Measurements from ENCODE around the gene LYPD5. TPM values are rescaled to one million over a fixed set of nuclear protein-coding genes. Genes with fewer than 3 reads are reported as not detected.

The LYPD5 gene
- total and polyA plus RNA-seq, 2 of the 13 experiments (the other 11 are each of a cell fraction or from before 2014, with no cell fraction given), result not detected

DNA sequence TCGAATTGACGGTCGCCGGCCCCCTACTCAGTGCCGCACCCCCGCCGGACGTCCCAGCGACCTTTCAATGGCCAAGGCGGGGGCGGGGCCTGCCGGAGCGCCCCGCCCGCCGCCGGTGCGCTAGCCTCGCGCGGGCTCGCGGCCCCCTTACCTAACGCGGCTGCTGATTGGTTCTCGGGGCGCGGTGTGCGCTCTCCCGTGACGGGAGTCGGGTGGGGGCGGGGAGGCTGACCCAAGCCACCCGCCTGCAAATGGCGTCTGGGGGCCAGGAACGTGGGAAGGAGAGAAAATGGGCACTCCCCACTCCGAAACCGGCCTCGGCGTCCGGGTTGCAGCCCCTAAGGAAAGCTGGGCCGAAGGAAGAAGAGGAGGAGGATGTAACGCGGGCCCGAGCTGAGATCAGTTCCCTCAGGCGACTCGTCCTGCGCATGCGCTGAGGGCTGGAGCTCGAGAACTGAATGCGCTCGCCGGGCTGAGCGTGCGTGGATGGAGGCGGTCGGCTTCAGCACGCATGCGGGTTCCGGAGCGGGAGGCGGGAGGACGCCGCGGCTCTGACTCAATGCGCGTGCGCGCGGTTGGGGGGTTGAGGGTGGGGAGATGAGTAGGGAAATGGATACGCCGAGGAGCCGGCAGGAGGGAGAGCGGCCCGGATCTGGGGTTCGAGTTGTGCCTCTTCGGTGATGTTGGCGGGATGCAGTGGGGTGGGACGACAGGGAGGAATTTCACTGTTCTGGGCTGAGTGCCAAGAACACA, 47.6 kb downstream of the LYPD5 start, which contains the start of gene SMG9 (continued):
- TF ChIP-seq ZNF510 (CRISPR knock-in tag; IDR thresholded peaks at IDR 0.05; ENCODE audit: low read depth) (peak; percentile 26; the same call in 1 of the 2 replicates), U2AF2 (IDR thresholded peaks at IDR 0.05; ENCODE audit: low read depth, low read length) (no peak), PPARG (CRISPR knock-in tag; conservative IDR thresholded peaks at IDR 0.05) (no peak), JARID2 (CRISPR knock-in tag; IDR thresholded peaks at IDR 0.05; ENCODE audit: insufficient replicate concordance) (no peak), HNF4G (IDR thresholded peaks at IDR 0.05; ENCODE audit: borderline replicate concordance, low read depth, low read length) (no peak), HNF4G (CRISPR knock-in tag; IDR thresholded peaks at IDR 0.05; ENCODE audit: borderline replicate concordance, low read depth) (peak; percentile 60; the same call in 1 of the 2 replicates), HNRNPL (IDR thresholded peaks at IDR 0.05; ENCODE audit: low read depth, low read length) (0 out of 2 replicates have a peak, but pooled peaks have one; percentile 9), ZNF557 (CRISPR knock-in tag; IDR thresholded peaks at IDR 0.05) (no peak), ZNF782 (CRISPR knock-in tag; IDR thresholded peaks at IDR 0.05; ENCODE audit: borderline replicate concordance) (peak; percentile 72; the same call in 1 of the 2 replicates), CBX1 (IDR thresholded peaks at IDR 0.05; ENCODE audit: low read depth) (no peak), ISL2 (CRISPR knock-in tag; IDR thresholded peaks at IDR 0.05) (peak; percentile 24; the same call in 1 of the 2 replicates), NR1H2 (CRISPR knock-in tag; IDR thresholded peaks at IDR 0.05; ENCODE audit: borderline replicate concordance, low read depth) (no peak), ZFP41 (CRISPR knock-in tag; IDR thresholded peaks at IDR 0.05; ENCODE audit: borderline replicate concordance) (no peak), FOXJ3 (CRISPR knock-in tag; IDR thresholded peaks at IDR 0.05; ENCODE audit: borderline replicate concordance) (no peak), HIVEP1 (CRISPR knock-in tag; IDR thresholded peaks at IDR 0.05) (peak; percentile 65), MED8 (CRISPR knock-in tag; IDR thresholded peaks at IDR 0.05; ENCODE audit: insufficient replicate concordance) (no peak)
- TF ChIP-seq, protein P1, sequence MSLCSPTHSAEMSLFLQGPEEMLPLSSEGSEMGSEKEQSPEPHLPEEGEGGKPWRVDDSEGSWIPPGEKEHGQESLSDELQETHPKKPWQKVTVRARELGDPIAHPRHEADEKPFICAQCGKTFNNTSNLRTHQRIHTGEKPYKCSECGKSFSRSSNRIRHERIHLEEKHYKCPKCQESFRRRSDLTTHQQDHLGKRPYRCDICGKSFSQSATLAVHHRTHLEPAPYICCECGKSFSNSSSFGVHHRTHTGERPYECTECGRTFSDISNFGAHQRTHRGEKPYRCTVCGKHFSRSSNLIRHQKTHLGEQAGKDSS (CRISPR knock-in tag; IDR thresholded peaks at IDR 0.05; ENCODE audit: borderline replicate concordance, low read depth), result no peak
- TF ChIP-seq, protein P2, sequence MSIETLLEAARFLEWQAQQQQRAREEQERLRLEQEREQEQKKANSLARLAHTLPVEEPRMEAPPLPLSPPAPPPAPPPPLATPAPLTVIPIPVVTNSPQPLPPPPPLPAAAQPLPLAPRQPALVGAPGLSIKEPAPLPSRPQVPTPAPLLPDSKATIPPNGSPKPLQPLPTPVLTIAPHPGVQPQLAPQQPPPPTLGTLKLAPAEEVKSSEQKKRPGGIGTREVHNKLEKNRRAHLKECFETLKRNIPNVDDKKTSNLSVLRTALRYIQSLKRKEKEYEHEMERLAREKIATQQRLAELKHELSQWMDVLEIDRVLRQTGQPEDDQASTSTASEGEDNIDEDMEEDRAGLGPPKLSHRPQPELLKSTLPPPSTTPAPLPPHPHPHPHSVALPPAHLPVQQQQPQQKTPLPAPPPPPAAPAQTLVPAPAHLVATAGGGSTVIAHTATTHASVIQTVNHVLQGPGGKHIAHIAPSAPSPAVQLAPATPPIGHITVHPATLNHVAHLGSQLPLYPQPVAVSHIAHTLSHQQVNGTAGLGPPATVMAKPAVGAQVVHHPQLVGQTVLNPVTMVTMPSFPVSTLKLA (IDR thresholded peaks at IDR 0.05), result peak; percentile 63
- TF ChIP-seq, protein P3, sequence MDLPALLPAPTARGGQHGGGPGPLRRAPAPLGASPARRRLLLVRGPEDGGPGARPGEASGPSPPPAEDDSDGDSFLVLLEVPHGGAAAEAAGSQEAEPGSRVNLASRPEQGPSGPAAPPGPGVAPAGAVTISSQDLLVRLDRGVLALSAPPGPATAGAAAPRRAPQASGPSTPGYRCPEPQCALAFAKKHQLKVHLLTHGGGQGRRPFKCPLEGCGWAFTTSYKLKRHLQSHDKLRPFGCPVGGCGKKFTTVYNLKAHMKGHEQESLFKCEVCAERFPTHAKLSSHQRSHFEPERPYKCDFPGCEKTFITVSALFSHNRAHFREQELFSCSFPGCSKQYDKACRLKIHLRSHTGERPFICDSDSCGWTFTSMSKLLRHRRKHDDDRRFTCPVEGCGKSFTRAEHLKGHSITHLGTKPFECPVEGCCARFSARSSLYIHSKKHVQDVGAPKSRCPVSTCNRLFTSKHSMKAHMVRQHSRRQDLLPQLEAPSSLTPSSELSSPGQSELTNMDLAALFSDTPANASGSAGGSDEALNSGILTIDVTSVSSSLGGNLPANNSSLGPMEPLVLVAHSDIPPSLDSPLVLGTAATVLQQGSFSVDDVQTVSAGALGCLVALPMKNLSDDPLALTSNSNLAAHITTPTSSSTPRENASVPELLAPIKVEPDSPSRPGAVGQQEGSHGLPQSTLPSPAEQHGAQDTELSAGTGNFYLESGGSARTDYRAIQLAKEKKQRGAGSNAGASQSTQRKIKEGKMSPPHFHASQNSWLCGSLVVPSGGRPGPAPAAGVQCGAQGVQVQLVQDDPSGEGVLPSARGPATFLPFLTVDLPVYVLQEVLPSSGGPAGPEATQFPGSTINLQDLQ (CRISPR knock-in tag; IDR thresholded peaks at IDR 0.05), result 0 out of 2 replicates have a peak, but pooled peaks have one; percentile 23
- TF ChIP-seq, protein P4, sequence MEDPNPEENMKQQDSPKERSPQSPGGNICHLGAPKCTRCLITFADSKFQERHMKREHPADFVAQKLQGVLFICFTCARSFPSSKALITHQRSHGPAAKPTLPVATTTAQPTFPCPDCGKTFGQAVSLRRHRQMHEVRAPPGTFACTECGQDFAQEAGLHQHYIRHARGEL (CRISPR knock-in tag; IDR thresholded peaks at IDR 0.05), result no peak
- TF ChIP-seq, protein P5, sequence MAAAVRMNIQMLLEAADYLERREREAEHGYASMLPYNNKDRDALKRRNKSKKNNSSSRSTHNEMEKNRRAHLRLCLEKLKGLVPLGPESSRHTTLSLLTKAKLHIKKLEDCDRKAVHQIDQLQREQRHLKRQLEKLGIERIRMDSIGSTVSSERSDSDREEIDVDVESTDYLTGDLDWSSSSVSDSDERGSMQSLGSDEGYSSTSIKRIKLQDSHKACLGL (CRISPR knock-in tag; IDR thresholded peaks at IDR 0.05), result peak; percentile 71
- TF ChIP-seq, protein P6, sequence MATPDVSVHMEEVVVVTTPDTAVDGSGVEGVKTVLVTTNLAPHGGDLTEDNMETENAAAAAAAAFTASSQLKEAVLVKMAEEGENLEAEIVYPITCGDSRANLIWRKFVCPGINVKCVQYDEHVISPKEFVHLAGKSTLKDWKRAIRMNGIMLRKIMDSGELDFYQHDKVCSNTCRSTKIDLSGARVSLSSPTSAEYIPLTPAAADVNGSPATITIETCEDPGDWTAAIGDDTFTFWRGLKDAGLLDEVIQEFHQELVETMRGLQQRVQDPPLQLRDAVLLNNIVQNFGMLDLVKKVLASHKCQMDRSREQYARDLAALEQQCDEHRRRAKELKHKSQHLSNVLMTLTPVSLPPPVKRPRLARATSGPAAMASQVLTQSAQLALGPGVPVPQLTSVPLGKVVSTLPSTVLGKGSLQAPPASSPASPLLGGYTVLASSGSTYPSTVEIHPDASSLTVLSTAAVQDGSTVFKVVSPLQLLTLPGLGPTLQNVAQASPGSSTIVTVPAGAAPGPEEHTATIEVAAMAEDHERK (CRISPR knock-in tag; IDR thresholded peaks at IDR 0.05; ENCODE audit: low read depth), result peak; percentile 55; the same call in 1 of the 2 replicates

Measured in HepG2 (cell line).